HG03521 (cell line): ENCODE results near the gene PLCH1.

Experiments used
- ATAC-seq: cut with Tn5 transposase; IDR thresholded peaks from one replicate; pipeline ENCODE4 v1.9.1; 2021; ENCODE audit warnings: mild to moderate bottlenecking, moderate library complexity; ENCODE audit not compliant: unreplicated experiment

Gene PLCH1

GRCh38 chr3:155744626-155745324 lies at the start of gene PLCH1:
TSS of gene PLCH1 (minus strand) at chr3:155745071. CDS start at chr3:155704224, 40,847 bp downstream.
- ATAC-seq, result peak; percentile 46

GRCh38 chr3:155792532-155792931 lies 47.7 kb upstream of the PLCH1 start:
- ATAC-seq, result no peak

- no peak for ATAC-seq
These were observed 46.3 kb upstream of the PLCH1 start for GRCh38 chr3:155791190-155791589.

GRCh38 chr3:155790272-155790925 lies 45.5 kb upstream of the PLCH1 start:
- no peak for ATAC-seq

GRCh38 chr3:155785662-155786295 lies 40.9 kb upstream of the PLCH1 start:
- no peak for ATAC-seq

- no peak for ATAC-seq
These were observed 37.6 kb upstream of the PLCH1 start for GRCh38 chr3:155782390-155782953.

GRCh38 chr3:155780291-155780690 lies 35.4 kb upstream of the PLCH1 start:
- ATAC-seq, result no peak

GRCh38 chr3:155778462-155778861 lies 33.6 kb upstream of the PLCH1 start:
- ATAC-seq, result no peak

GRCh38 chr3:155772801-155773200 lies 27.9 kb upstream of the PLCH1 start:
- ATAC-seq, result no peak

- ATAC-seq, result no peak
These were observed 26.3 kb upstream of the PLCH1 start for GRCh38 chr3:155771126-155771525.

- no peak for ATAC-seq
These were observed 21.3 kb upstream of the PLCH1 start for GRCh38 chr3:155766206-155766605.

- no peak for ATAC-seq
These were observed 19.1 kb upstream of the PLCH1 start for GRCh38 chr3:155763870-155764463.

- no peak for ATAC-seq
These were observed 15.8 kb upstream of the PLCH1 start for GRCh38 chr3:155760653-155761052.

- no peak for ATAC-seq
These were observed 12.7 kb upstream of the PLCH1 start for GRCh38 chr3:155757577-155757976.

GRCh38 chr3:155753038-155753639 lies 8.3 kb upstream of the PLCH1 start:
- ATAC-seq, result no peak

GRCh38 chr3:155748611-155749365 lies 3.9 kb upstream of the PLCH1 start:
- no peak for ATAC-seq

GRCh38 chr3:155747946-155748290 lies 3.0 kb upstream of the PLCH1 start:
- ATAC-seq, result no peak

GRCh38 chr3:155747286-155747945 lies 2.5 kb upstream of the PLCH1 start:
- ATAC-seq, result no peak

- ATAC-seq, result no peak
These were observed 1.8 kb upstream of the PLCH1 start for GRCh38 chr3:155746703-155747102.
